Keratinocyte (primary cell): ENCODE measurements around the gene SNX2. TPM values are rescaled to one million over a fixed set of nuclear protein-coding genes. Genes with fewer than 3 reads are reported as not detected.

ENCODE experiments used
- DNase-seq: peaks from one replicate; pipeline ENCODE4 v3.0.0-alpha.2; 2011; ENCODE audit warnings: low read depth, missing footprints, low spot score
- FAIRE-seq: peaks from 2 replicates; lab custom pipeline; 2011; peaks lifted over from hg19 to GRCh38; lab: Jason Lieb, UNC
- H2AFZ ChIP-seq: 2 replicates; pipeline ENCODE4 v1.6.0; 2012; ENCODE audit warnings: low read length, control low read depth, inconsistent platforms; ENCODE audit not compliant: control insufficient read depth
- H3K27ac ChIP-seq: 2 replicates; pipeline ENCODE4 v1.5.1; 2011; ENCODE audit warnings: low read length; ENCODE audit not compliant: control insufficient read depth, insufficient read depth
- H3K27me3 ChIP-seq: 3 replicates; pipeline ENCODE4 v1.6.0; 2011; ENCODE audit warnings: low read length; ENCODE audit not compliant: control insufficient read depth, insufficient read depth; ENCODE audit errors: extremely low read depth
- H3K36me3 ChIP-seq, 2 experiments: 2 replicates in 1 of 2; 3 replicates in 1 of 2; pipeline ENCODE4 v1.5.1; 2011; ENCODE audit warnings: low read length in 2 of 2, mild to moderate bottlenecking in 1 of 2; ENCODE audit not compliant: control insufficient read depth in 2 of 2, insufficient read depth in 2 of 2; ENCODE audit errors: extremely low read depth in 1 of 2
- H3K4me1 ChIP-seq: 3 replicates; pipeline ENCODE4 v1.5.1; 2011; ENCODE audit warnings: low read length; ENCODE audit not compliant: control insufficient read depth, insufficient read depth; ENCODE audit errors: extremely low read depth
- H3K4me2 ChIP-seq: 3 replicates; pipeline ENCODE4 v1.6.0; 2011; ENCODE audit warnings: low read depth, low read length; ENCODE audit not compliant: control insufficient read depth, insufficient read depth; ENCODE audit errors: extremely low read depth
- H3K4me3 ChIP-seq, 3 experiments: fragments of 200-600 bp in 1 of 3; sonication (generic) in 1 of 3; 2 replicates in 2 of 3; 3 replicates in 1 of 3; pipeline ENCODE4 v1.5.1; 2011 to 2016; ENCODE audit warnings: low read length in 3 of 3, mild to moderate bottlenecking in 3 of 3, control low read depth in 2 of 3, inconsistent platforms in 1 of 3, low read depth in 1 of 3, mixed read lengths in 1 of 3, mixed run types in 1 of 3, moderate library complexity in 1 of 3; ENCODE audit not compliant: control insufficient read depth in 2 of 3, insufficient read depth in 2 of 3; ENCODE audit errors: extremely low read depth in 1 of 3
- H3K79me2 ChIP-seq: 2 replicates; pipeline ENCODE4 v1.6.0; 2012; ENCODE audit warnings: low read length; ENCODE audit not compliant: control insufficient read depth, insufficient read depth
- H3K9ac ChIP-seq: 3 replicates; pipeline ENCODE4 v1.6.0; 2011; ENCODE audit warnings: low read length; ENCODE audit not compliant: control insufficient read depth, insufficient read depth; ENCODE audit errors: extremely low read depth
- H3K9me1 ChIP-seq: 3 replicates; pipeline ENCODE4 v1.6.0; 2011; ENCODE audit warnings: low read length; ENCODE audit not compliant: control insufficient read depth, insufficient read depth; ENCODE audit errors: extremely low read depth
- H3K9me3 ChIP-seq: 2 replicates; pipeline ENCODE4 v1.5.1; 2012; ENCODE audit warnings: low read depth, low read length; ENCODE audit not compliant: control insufficient read depth
- H4K20me1 ChIP-seq: 3 replicates; pipeline ENCODE4 v1.6.0; 2011; ENCODE audit warnings: low read length; ENCODE audit not compliant: control insufficient read depth, insufficient read depth; ENCODE audit errors: extremely low read depth
- CTCF ChIP-seq, 3 experiments: IDR thresholded peaks in 1 of 3; conservative IDR thresholded peaks in 1 of 3; optimal IDR thresholded peaks in 1 of 3; 2 replicates in 2 of 3; 3 replicates in 1 of 3; pipeline versions ENCODE3 to v1.5.1; 2011; ENCODE audit warnings: low read length in 3 of 3, mild to moderate bottlenecking in 3 of 3, moderate library complexity in 2 of 3, control low read depth in 1 of 3, inconsistent platforms in 1 of 3; ENCODE audit not compliant: insufficient read depth in 2 of 3; ENCODE audit errors: extremely low read depth in 1 of 3
- EZH2 ChIP-seq: IDR thresholded peaks from one replicate; pipeline ENCODE4 v1.6.1; 2012; ENCODE audit warnings: inconsistent platforms, mild to moderate bottlenecking, low read length, moderate library complexity
- dilution Hi-C: fragments of 300-500 bp; cut with MboI; formaldehyde crosslinking; loops from one replicate; pipeline ENCODE4 v1.7.0; 2020; ENCODE audit warnings: low sequenced_read_pairs; ENCODE audit not compliant: extremely low pct_ligation_motif_present
- polyA plus RNA-seq, 5 experiments: library from polyadenylated mRNA; depleted of rRNA in 3 of 5; stranded (reverse) in 3 of 5; stranded (forward) in 1 of 5; unstranded in 1 of 5; fragments of >200 nt; gene quantifications; 1 replicate in 1 of 5; 2 replicates in 3 of 5; 3 replicates in 1 of 5; pipeline versions ENCODE4 v1.2.1 to v1.2.3, GENCODE V29; 2011 to 2012; ENCODE audit warnings: missing spikeins in 2 of 5, low read depth in 1 of 5, low replicate concordance in 1 of 5

The SNX2 gene
- polyA plus RNA-seq, 1 donor (not counting 4 experiments of a cell fraction or from before 2014, with no cell fraction given), result 87.8 TPM

GRCh38 chr5:122864842-122865241 is 90.0 kb downstream of the SNX2 start:
- peaks cover 11% of the 10 kb centered on the region in 2 experiments for H3K36me3 ChIP-seq
- no peak overlapping the region for H2AFZ ChIP-seq
- H4K20me1 ChIP-seq, result peaks cover 8% of the 10 kb centered on the region
- no peak for FAIRE-seq
- H3K9me1 ChIP-seq, result no peaks in the 10 kb centered on the region
- no peak overlapping the region for H3K4me3 ChIP-seq
- H3K9ac ChIP-seq, result no peak overlapping the region
- dilution Hi-C loops, result no loop called here
- no peaks in the 10 kb centered on the region for H3K27me3 ChIP-seq
- H3K4me2 ChIP-seq, result no peak overlapping the region
- no peak for DNase-seq
- H3K4me1 ChIP-seq, result no peaks in the 10 kb centered on the region
- no peak overlapping the region for H3K27ac ChIP-seq
- TF ChIP-seq CTCF (optimal IDR thresholded peaks at IDR 0.05 in 1 of 3, IDR thresholded peaks at IDR 0.05 in 1 of 3, conservative IDR thresholded peaks at IDR 0.05 in 1 of 3; ENCODE audit: extremely low read depth in 1 of 3, insufficient read depth in 2 of 3, low read length in 3 of 3), result no peak
- TF ChIP-seq EZH2, result no peak
- H3K9me3 ChIP-seq, result no peaks in the 10 kb centered on the region
- peaks cover 35% of the 10 kb centered on the region for H3K79me2 ChIP-seq

GRCh38 chr5:122870219-122870856 is 95.5 kb downstream of the SNX2 start:
- no peaks in the 10 kb centered on the region for H3K27me3 ChIP-seq
- H3K4me1 ChIP-seq, result no peaks in the 10 kb centered on the region
- DNase-seq (no peak), FAIRE-seq (no peak)
- no peaks in the 10 kb centered on the region for H3K9me1 ChIP-seq
- no peak overlapping the region for H3K4me2 ChIP-seq
- H3K4me3 ChIP-seq, result no peak overlapping the region
- H3K36me3 ChIP-seq, result peaks cover 11% of the 10 kb centered on the region in 2 experiments
- no peaks in the 10 kb centered on the region for H3K9me3 ChIP-seq
- TF ChIP-seq CTCF (optimal IDR thresholded peaks at IDR 0.05 in 1 of 3, IDR thresholded peaks at IDR 0.05 in 1 of 3, conservative IDR thresholded peaks at IDR 0.05 in 1 of 3; ENCODE audit: extremely low read depth in 1 of 3, insufficient read depth in 2 of 3, low read length in 3 of 3) (no peak), EZH2 (no peak)
- H3K27ac ChIP-seq, result no peak overlapping the region
- H2AFZ ChIP-seq, result no peak overlapping the region
- peaks cover 8% of the 10 kb centered on the region for H4K20me1 ChIP-seq
- H3K79me2 ChIP-seq, result peaks cover 26% of the 10 kb centered on the region
- dilution Hi-C loops, result no loop called here
- no peak overlapping the region for H3K9ac ChIP-seq
